Measurements from ENCODE around the gene LY6G5C.

GRCh38 chr6:31642798-31643570 lies 37.9 kb downstream of the LY6G5C start:
- no peak for TF ChIP-seq EZH2phosphoT487 (IDR thresholded peaks at IDR 0.05; ENCODE audit: insufficient read depth, low read depth)
- TF ChIP-seq EZH2 (IDR thresholded peaks at IDR 0.05; ENCODE audit: insufficient read depth, poor library complexity, severe bottlenecking) = no peak
